ENCODE measurements around the gene GNRH2. TPM values are rescaled to one million over a fixed set of nuclear protein-coding genes. Genes with fewer than 3 reads are reported as not detected.

Gene GNRH2
- total and polyA plus RNA-seq, 2 of the 8 experiments (the other 6 are each of a cell fraction or from before 2014, with no cell fraction given) = 0.09 to 0.82 TPM

- Histone ChIP-seq H3K36me3 (ENCODE audit: control insufficient read depth in 2 of 4, insufficient read depth in 4 of 4, low read length in 3 of 4) (peaks cover 12 to 24% (median 23%) of the 10 kb centered on the region in 4 experiments; a peak in 7 of 8 replicates), H4K91ac (replicated peaks; ENCODE audit: insufficient read length, low read length) (peak overlapping the region; percentile 87), H3K18ac (ENCODE audit: extremely low read depth, low read length) (peak overlapping the region; percentile 94), H2AFZ (ENCODE audit: low read length) (peak overlapping the region; percentile 1; the same call in 1 of the 2 replicates), H3K4me1 (replicated peaks in 1 of 4; ENCODE audit: control insufficient read depth in 3 of 4, insufficient read depth in 4 of 4, low read length in 3 of 4) (peaks cover 2 to 12% (median 9%) of the 10 kb centered on the region in 4 experiments; a peak in 6 of 7 replicates), H2BK20ac (ENCODE audit: low read length) (peak overlapping the region; percentile 6; the same call in 1 of the 2 replicates), H3K23ac (ENCODE audit: insufficient read length) (no peak overlapping the region), H3K27ac (ENCODE audit: low read depth, low read length) (no peak overlapping the region; the same call in 1 of the 2 replicates), H2BK12ac (ENCODE audit: low read depth, low read length) (0 out of 2 replicates have a peak overlapping the region, but pooled peaks have one; percentile 50), H3K56ac (replicated peaks; ENCODE audit: insufficient read length, low read depth, low read length) (peak overlapping the region; percentile 83), H4K20me1 (replicated peaks in 1 of 2; ENCODE audit: control insufficient read depth in 1 of 2, insufficient read depth in 2 of 2, low read length in 2 of 2) (no peaks in the 10 kb centered on the region), H2BK5ac (ENCODE audit: low read depth, low read length) (peak overlapping the region; percentile 80), H3K4me3 (ENCODE audit: extremely low read depth in 1 of 4, insufficient read depth in 2 of 4, low read depth in 3 of 4, low read length in 4 of 4) (peak overlapping the region; percentile 81 to 99 (median 88)), H3K4ac (replicated peaks; ENCODE audit: insufficient read length, low read depth, low read length) (peak overlapping the region; percentile 42), H3K79me1 (ENCODE audit: low read depth, low read length) (peaks cover 5% of the 10 kb centered on the region), H4K8ac (ENCODE audit: extremely low read depth, insufficient read depth, low read length) (no peak overlapping the region), H2BK120ac (replicated peaks; ENCODE audit: low read depth, low read length) (peak overlapping the region; percentile 19), H3K4me2 (ENCODE audit: insufficient read depth in 1 of 2, low read depth in 2 of 2, low read length in 2 of 2) (peak overlapping the region; percentile 68 to 78), H2BK15ac (ENCODE audit: low read length) (0 out of 2 replicates have a peak overlapping the region, but pooled peaks have one; percentile 61), H3K9ac (replicated peaks in 1 of 4; ENCODE audit: extremely low read depth in 1 of 4, low read depth in 3 of 4, low read length in 3 of 4) (peak overlapping the region; percentile 9 to 91 (median 62); a peak in 5 of 7 replicates), H3K27me3 (replicated peaks in 1 of 4; ENCODE audit: control insufficient read depth in 3 of 4, extremely low read depth in 1 of 4, insufficient read depth in 3 of 4, low read length in 3 of 4) (no peaks in the 10 kb centered on the region), H2AK5ac (ENCODE audit: low read depth, low read length) (no peak overlapping the region), H3K79me2 (ENCODE audit: control insufficient read depth in 1 of 2, insufficient read depth in 2 of 2, low read length in 2 of 2) (peaks cover 0 to 6% of the 10 kb centered on the region in 2 experiments; a peak in 1 of 4 replicates), H3K23me2 (ENCODE audit: low read depth, low read length) (peaks cover 8% of the 10 kb centered on the region), H4K5ac (ENCODE audit: insufficient read length, low read depth, low read length) (peak overlapping the region; percentile 92), H3K14ac (ENCODE audit: insufficient read length) (no peak overlapping the region), H3K9me3 (ENCODE audit: insufficient read depth in 2 of 2, low read depth in 1 of 2, low read length in 1 of 2) (no peaks in the 10 kb centered on the region)
- ChIA-PET CTCF (ENCODE audit: partially characterized antibody) (interaction anchor here (0.6 kb wide), 2 partner anchors 140 to 304 kb away, joined by 4 to 6 read pairs; no protein-coding TSS in a partner anchor), POLR2A (ENCODE audit: partially characterized antibody) (interaction anchor here (0.7 to 1.8 kb wide), 9 partner anchors 12 to 392 kb away, joined by 3 to 6 read pairs (median 4); partner anchors contain the start of genes ITPA, NOP56 and OXT)
- FAIRE-seq (no peak), DNase-seq (ENCODE audit: low read depth in 1 of 2, low spot score in 2 of 2) (no peak)
- 22% methylated on average over 7 of the region's 24 CpGs; no CpG with 5 or more reads in 1 of the 2 experiments for WGBS, 2 experiments (ENCODE audit: extremely low coverage in 1 of 2, insufficient coverage in 1 of 2, insufficient read length in 1 of 2, insufficient replicate concordance in 2 of 2, low coverage in 1 of 2, low lambda C conversion rate in 2 of 2, missing lambda C conversion rate in 1 of 2)
- TF ChIP-seq ASH2L (IDR thresholded peaks at IDR 0.05; ENCODE audit: low read length) (no peak), RAD21 (IDR thresholded peaks at IDR 0.05 in 1 of 2, conservative IDR thresholded peaks at IDR 0.05 in 1 of 2; ENCODE audit: low read depth in 2 of 2, low read length in 2 of 2) (no peak)
- TF ChIP-seq, protein P1, sequence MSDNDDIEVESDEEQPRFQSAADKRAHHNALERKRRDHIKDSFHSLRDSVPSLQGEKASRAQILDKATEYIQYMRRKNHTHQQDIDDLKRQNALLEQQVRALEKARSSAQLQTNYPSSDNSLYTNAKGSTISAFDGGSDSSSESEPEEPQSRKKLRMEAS (IDR thresholded peaks at IDR 0.05) = peak; percentile 20; the same call in 1 of the 2 replicates
Measured at GRCh38 chr20:3045042-3045815, 1.8 kb downstream of the GNRH2 start.

Measured in H1 (cell line).